ENCODE data around the gene TRPM3. TPM values are rescaled to one million over a fixed set of nuclear protein-coding genes. Genes with fewer than 3 reads are reported as not detected.

TRPM3 gene
- total RNA-seq, 4 donors from 2014 or later = 0.11 to 1.3 (median 0.21) TPM

- 86% methylated on average over 6 of the region's 6 CpGs for WGBS
- Histone ChIP-seq H3K27me3 (no peaks in the 10 kb centered on the region), H3K4me3 (no peak overlapping the region), H3K36me3 (no peaks in the 10 kb centered on the region), H3K4me1 (no peaks in the 10 kb centered on the region), H3K9me3 (no peaks in the 10 kb centered on the region), H3K27ac (no peak overlapping the region)
- no peak for DNase-seq (ENCODE audit: low spot score in 2 of 2)
- TF ChIP-seq EP300 (IDR thresholded peaks at IDR 0.05) (no peak), CTCF (IDR thresholded peaks at IDR 0.05) (no peak), POLR2AphosphoS5 (IDR thresholded peaks at IDR 0.05) (no peak)
These were observed 420.3 kb downstream of the TRPM3 start for GRCh38 chr9:70701163-70701562.

- no peaks in the 10 kb centered on the region for H3K9me3 ChIP-seq
- DNase-seq (ENCODE audit: low spot score in 2 of 2) = no peak
- H3K27ac ChIP-seq = no peak overlapping the region
- no peaks in the 10 kb centered on the region for H3K36me3 ChIP-seq
- 71% methylated on average over 6 of the region's 6 CpGs for WGBS
- H3K4me1 ChIP-seq = no peaks in the 10 kb centered on the region
- no peaks in the 10 kb centered on the region for H3K27me3 ChIP-seq
- no peak overlapping the region for H3K4me3 ChIP-seq
- TF ChIP-seq POLR2AphosphoS5 (IDR thresholded peaks at IDR 0.05) (no peak), CTCF (IDR thresholded peaks at IDR 0.05) (no peak), POLR2A (IDR thresholded peaks at IDR 0.05) (no peak), EP300 (IDR thresholded peaks at IDR 0.05) (no peak)
These were observed 424.6 kb downstream of the TRPM3 start for GRCh38 chr9:70696694-70697335.

GRCh38 chr9:70694758-70695157 is 426.7 kb downstream of the TRPM3 start:
- 82% methylated on average over 5 of the region's 5 CpGs for WGBS
- no peak for TF ChIP-seq CTCF (IDR thresholded peaks at IDR 0.05)
- TF ChIP-seq EP300 (IDR thresholded peaks at IDR 0.05) = no peak
- TF ChIP-seq POLR2AphosphoS5 (IDR thresholded peaks at IDR 0.05) = no peak
- no peak for TF ChIP-seq POLR2A (IDR thresholded peaks at IDR 0.05)
- no peak for DNase-seq (ENCODE audit: low spot score in 2 of 2)

GRCh38 chr9:70693186-70693585 is 428.2 kb downstream of the TRPM3 start:
- H3K9me3 ChIP-seq = no peaks in the 10 kb centered on the region
- no peak overlapping the region for H3K4me3 ChIP-seq
- no peaks in the 10 kb centered on the region for H3K27me3 ChIP-seq
- no peak overlapping the region for H3K27ac ChIP-seq
- DNase-seq (ENCODE audit: low spot score in 2 of 2) = no peak
- no peaks in the 10 kb centered on the region for H3K4me1 ChIP-seq
- no peaks in the 10 kb centered on the region for H3K36me3 ChIP-seq
- no peak for TF ChIP-seq CTCF (IDR thresholded peaks at IDR 0.05)
- no peak for TF ChIP-seq POLR2AphosphoS5 (IDR thresholded peaks at IDR 0.05)
- TF ChIP-seq EP300 (IDR thresholded peaks at IDR 0.05) = no peak
- WGBS = 88% methylated on average over 1 of the region's 1 CpG

More at GRCh38 chr9:70694758-70695157, 426.7 kb downstream of the TRPM3 start:
- Histone ChIP-seq H3K36me3 (no peaks in the 10 kb centered on the region), H3K27ac (no peak overlapping the region), H3K4me3 (no peak overlapping the region), H3K4me1 (no peaks in the 10 kb centered on the region), H3K9me3 (no peaks in the 10 kb centered on the region), H3K27me3 (no peaks in the 10 kb centered on the region)

GRCh38 chr9:70692431-70692830 is 429.0 kb downstream of the TRPM3 start:
- H3K27ac ChIP-seq = no peak overlapping the region
- no peaks in the 10 kb centered on the region for H3K4me1 ChIP-seq
- WGBS = 91% methylated on average over 4 of the region's 4 CpGs
- H3K9me3 ChIP-seq = no peaks in the 10 kb centered on the region
- H3K4me3 ChIP-seq = no peak overlapping the region
- H3K27me3 ChIP-seq = no peaks in the 10 kb centered on the region
- no peak for TF ChIP-seq POLR2A (IDR thresholded peaks at IDR 0.05)
- no peak for TF ChIP-seq CTCF (IDR thresholded peaks at IDR 0.05)
- TF ChIP-seq POLR2AphosphoS5 (IDR thresholded peaks at IDR 0.05) = no peak
- TF ChIP-seq EP300 (IDR thresholded peaks at IDR 0.05) = no peak
- no peaks in the 10 kb centered on the region for H3K36me3 ChIP-seq
- DNase-seq (ENCODE audit: low spot score in 2 of 2) = no peak
